Neuronal stem cell (in vitro differentiated cells): ENCODE measurements around the gene LCP1.
A peak's percentile ranks its signal among the peaks of the same experiment; 100 is the strongest.

Experiments used
- DNase-seq: peaks from one replicate; pipeline ENCODE4 v3.0.0-alpha.2; 2013; ENCODE audit warnings: low spot score
- H2AFZ ChIP-seq: one replicate; pipeline ENCODE4 v1.6.1; 2013; ENCODE audit warnings: mild to moderate bottlenecking, low read length, inconsistent platforms
- H2AK5ac ChIP-seq: 2 replicates; pipeline ENCODE4 v1.6.1; 2013; ENCODE audit warnings: low read depth, mild to moderate bottlenecking, inconsistent platforms, low read length, moderate library complexity, mixed read lengths
- H2BK120ac ChIP-seq: 2 replicates; pipeline ENCODE4 v1.6.1; 2013; ENCODE audit warnings: low read depth, mild to moderate bottlenecking, inconsistent platforms, low read length, moderate library complexity, mixed read lengths
- H2BK12ac ChIP-seq: one replicate; pipeline ENCODE4 v1.6.1; 2013; ENCODE audit warnings: low read length, inconsistent platforms
- H2BK15ac ChIP-seq: 2 replicates; pipeline ENCODE4 v1.6.1; 2013; ENCODE audit warnings: mild to moderate bottlenecking, low read length, inconsistent platforms, mixed read lengths
- H2BK5ac ChIP-seq: one replicate; pipeline ENCODE4 v1.6.1; 2013; ENCODE audit warnings: inconsistent platforms, mild to moderate bottlenecking, low read length, moderate library complexity
- H3K14ac ChIP-seq: one replicate; pipeline ENCODE4 v1.6.1; 2013; ENCODE audit warnings: low read length, inconsistent platforms
- H3K18ac ChIP-seq: 2 replicates; pipeline ENCODE4 v1.6.1; 2013; ENCODE audit warnings: low read length, inconsistent platforms
- H3K23ac ChIP-seq: 2 replicates; pipeline ENCODE4 v1.6.1; 2013; ENCODE audit warnings: low read depth, mild to moderate bottlenecking, mixed read lengths, low read length, inconsistent platforms; ENCODE audit not compliant: poor library complexity
- H3K27ac ChIP-seq: replicated peaks from 3 replicates; pipeline ENCODE4 v1.5.1; 2013; ENCODE audit warnings: low read length, inconsistent platforms
- H3K27me3 ChIP-seq, 3 experiments: 2 replicates each; pipeline ENCODE4 v1.6.1; 2013; ENCODE audit warnings: low read length in 3 of 3, mild to moderate bottlenecking in 2 of 3, inconsistent platforms in 1 of 3, low read depth in 1 of 3, mixed read lengths in 1 of 3, moderate library complexity in 1 of 3; ENCODE audit not compliant: control insufficient read depth in 3 of 3, insufficient read depth in 3 of 3
- H3K36me3 ChIP-seq, 2 donors: replicated peaks in 1 of 2; 2 replicates each; pipeline ENCODE4 v1.6.1; 2013; ENCODE audit warnings: low read length in 2 of 2; ENCODE audit not compliant: control insufficient read depth in 2 of 2, insufficient read depth in 2 of 2
- H3K4ac ChIP-seq: 2 replicates; pipeline ENCODE4 v1.6.1; 2013; ENCODE audit warnings: inconsistent platforms, mild to moderate bottlenecking, low read length, moderate library complexity
- H3K4me1 ChIP-seq, 2 donors: 1 replicate in 1 of 2; 2 replicates in 1 of 2; pipeline ENCODE4 v1.6.1; 2013; ENCODE audit warnings: low read length in 2 of 2, low read depth in 1 of 2; ENCODE audit not compliant: control insufficient read depth in 2 of 2, insufficient read depth in 1 of 2
- H3K4me2 ChIP-seq: one replicate; pipeline ENCODE4 v1.6.1; 2013; ENCODE audit warnings: mild to moderate bottlenecking, low read length, inconsistent platforms; ENCODE audit not compliant: insufficient read depth, poor library complexity, severe bottlenecking
- H3K4me3 ChIP-seq, 2 donors: 2 replicates each; pipeline ENCODE4 v1.5.1; 2013; ENCODE audit warnings: low read length in 2 of 2, mild to moderate bottlenecking in 2 of 2, inconsistent platforms in 1 of 2, moderate library complexity in 1 of 2
- H3K79me1 ChIP-seq: one replicate; pipeline ENCODE4 v1.6.1; 2013; ENCODE audit warnings: low read depth, mild to moderate bottlenecking, inconsistent platforms, low read length, moderate library complexity
- H3K9ac ChIP-seq: one replicate; pipeline ENCODE4 v1.6.1; 2013; ENCODE audit warnings: mild to moderate bottlenecking, low read depth, low read length, inconsistent platforms; ENCODE audit not compliant: poor library complexity
- H3K9me3 ChIP-seq, 2 donors: replicated peaks in 1 of 2; 2 replicates each; pipeline versions ENCODE3 to v1.6.1; 2013; ENCODE audit warnings: low read length in 2 of 2, mild to moderate bottlenecking in 2 of 2, inconsistent platforms in 1 of 2, low read depth in 1 of 2, mixed read lengths in 1 of 2, moderate library complexity in 1 of 2; ENCODE audit not compliant: control insufficient read depth in 2 of 2, insufficient read depth in 1 of 2
- H4K8ac ChIP-seq: one replicate; pipeline ENCODE4 v1.6.1; 2013; ENCODE audit warnings: low read depth, mild to moderate bottlenecking, inconsistent platforms, low read length, moderate library complexity
- H4K91ac ChIP-seq: one replicate; pipeline ENCODE4 v1.6.1; 2013; ENCODE audit warnings: low read length, low read depth, mild to moderate bottlenecking, inconsistent platforms; ENCODE audit not compliant: poor library complexity
- WGBS, 2 donors: extraction: QIAGEN DNeasy Blood & Tissue Kit; methylation state at CpG; one replicate each; pipeline ENCODE4 v1.1.7; 2013; ENCODE audit warnings: missing lambda C conversion rate in 2 of 2, mixed read lengths in 1 of 2; ENCODE audit not compliant: insufficient read length in 2 of 2, insufficient replicate concordance in 1 of 2; ENCODE audit errors: extremely low coverage in 2 of 2; 5-methylcytosine and 5-hydroxymethylcytosine counted together

LCP1 gene

GRCh38 chr13:46114613-46115012 lies 67.4 kb downstream of the LCP1 start:
- Histone ChIP-seq H3K27ac (no peak overlapping the region), H3K9me3 (peaks cover 0 to 5% of the 10 kb centered on the region in 2 donors), H2BK5ac (no peak overlapping the region), H2BK12ac (no peak overlapping the region), H3K4me3 (no peak overlapping the region), H2BK15ac (no peak overlapping the region), H3K36me3 (no peaks in the 10 kb centered on the region), H3K27me3 (no peaks in the 10 kb centered on the region), H3K9ac (no peak overlapping the region), H3K23ac (no peak overlapping the region), H3K4me1 (peaks cover 0 to 2% of the 10 kb centered on the region in 2 donors), H3K4ac (no peak overlapping the region), H2AFZ (no peak overlapping the region), H3K4me2 (no peak overlapping the region), H3K18ac (no peak overlapping the region), H2AK5ac (no peak overlapping the region), H3K14ac (no peak overlapping the region), H4K8ac (no peak overlapping the region), H4K91ac (no peak overlapping the region), H3K79me1 (no peaks in the 10 kb centered on the region), H2BK120ac (no peak overlapping the region)
- no peak for DNase-seq
- WGBS, 2 donors = no CpG with 5 or more reads among the region's 9 CpGs

- Histone ChIP-seq H3K27ac (no peak overlapping the region), H3K23ac (no peak overlapping the region), H3K14ac (no peak overlapping the region), H3K27me3 (no peaks in the 10 kb centered on the region), H2BK120ac (no peak overlapping the region), H3K4me3 (no peak overlapping the region), H2BK12ac (no peak overlapping the region), H4K91ac (no peak overlapping the region), H2BK15ac (no peak overlapping the region), H3K79me1 (no peaks in the 10 kb centered on the region), H2BK5ac (no peak overlapping the region), H2AK5ac (no peak overlapping the region), H3K4me1 (peaks cover 0 to 4% of the 10 kb centered on the region in 2 donors), H3K4ac (no peak overlapping the region), H3K4me2 (no peak overlapping the region), H2AFZ (no peak overlapping the region), H3K9ac (no peak overlapping the region), H3K18ac (no peak overlapping the region), H4K8ac (no peak overlapping the region), H3K9me3 (no peaks in the 10 kb centered on the region), H3K36me3 (no peaks in the 10 kb centered on the region)
- no CpG with 5 or more reads among the region's 2 CpGs for WGBS, 2 donors
- no peak for DNase-seq
Measured at GRCh38 chr13:46113596-46113995, 68.4 kb downstream of the LCP1 start.

- Histone ChIP-seq H3K18ac (no peak overlapping the region), H4K8ac (no peak overlapping the region), H3K4me1 (peaks cover 0 to 9% of the 10 kb centered on the region in 2 donors), H3K9ac (no peak overlapping the region), H4K91ac (no peak overlapping the region), H2BK120ac (no peak overlapping the region), H3K4ac (no peak overlapping the region), H2AK5ac (no peak overlapping the region), H3K27me3 (no peaks in the 10 kb centered on the region), H2BK12ac (no peak overlapping the region), H2BK15ac (no peak overlapping the region), H3K4me3 (no peak overlapping the region), H2BK5ac (no peak overlapping the region), H3K36me3 (no peaks in the 10 kb centered on the region), H3K79me1 (no peaks in the 10 kb centered on the region), H2AFZ (no peak overlapping the region), H3K27ac (no peak overlapping the region), H3K4me2 (no peak overlapping the region), H3K23ac (no peak overlapping the region), H3K9me3 (no peaks in the 10 kb centered on the region), H3K14ac (no peak overlapping the region)
- no peak for DNase-seq
Measured at GRCh38 chr13:46111151-46111550, 70.8 kb downstream of the LCP1 start.

DNA sequence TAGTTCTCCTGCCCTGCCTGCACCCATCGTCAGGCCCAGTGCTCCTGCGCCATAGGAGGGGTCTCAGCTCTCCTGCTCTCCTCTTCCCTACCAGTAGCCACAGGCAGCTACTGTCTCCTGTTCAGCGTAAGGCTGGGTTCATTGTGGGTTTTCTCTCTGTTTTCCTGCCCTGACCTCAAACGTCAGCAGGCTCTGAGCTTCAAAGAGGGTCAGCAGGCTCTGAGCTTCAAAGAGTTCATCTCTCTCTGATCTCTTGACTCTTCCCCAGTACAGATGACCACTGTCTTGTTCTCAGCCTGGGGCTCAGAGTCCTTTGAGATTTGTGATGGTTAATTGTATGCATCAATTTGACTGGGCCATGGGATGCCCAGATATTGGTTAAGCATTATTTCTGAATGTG lies 72.5 kb downstream of the LCP1 start:
- Histone ChIP-seq H3K9ac (no peak overlapping the region), H4K8ac (no peak overlapping the region), H3K23ac (no peak overlapping the region), H3K14ac (peak overlapping the region; percentile 56), H3K18ac (no peak overlapping the region), H3K36me3 (no peaks in the 10 kb centered on the region), H3K4me2 (no peak overlapping the region), H2AFZ (no peak overlapping the region), H3K79me1 (no peaks in the 10 kb centered on the region), H2BK15ac (no peak overlapping the region), H4K91ac (no peak overlapping the region), H2BK120ac (no peak overlapping the region), H3K27me3 (no peaks in the 10 kb centered on the region), H3K4ac (no peak overlapping the region), H3K9me3 (no peaks in the 10 kb centered on the region), H3K27ac (no peak overlapping the region), H2BK5ac (no peak overlapping the region), H2AK5ac (no peak overlapping the region), H3K4me1 (peaks cover 0 to 9% of the 10 kb centered on the region in 2 donors), H2BK12ac (no peak overlapping the region), H3K4me3 (no peak overlapping the region)
- no CpG with 5 or more reads among the region's 4 CpGs for WGBS, 2 donors
- no peak for DNase-seq
